Measurements from ENCODE around the gene C2orf92.
"Not testable (repeated sequence)": the region's sequence is repeated elsewhere in the genome, so short reads cannot be mapped to it uniquely, and the experiment has no call there.

Gene C2orf92

GRCh38 chr2:97693476-97693875, 24.0 kb downstream of the C2orf92 start:
- no peak for DNase-seq (ENCODE audit: low read depth)

GRCh38 chr2:97695744-97696143, 26.2 kb downstream of the C2orf92 start:
- no peak for DNase-seq (ENCODE audit: low read depth)

- peak; percentile 92 for DNase-seq (ENCODE audit: low read depth)
These were observed 28.0 kb downstream of the C2orf92 start for GRCh38 chr2:97697252-97698235.

GRCh38 chr2:97698530-97698929, 29.0 kb downstream of the C2orf92 start:
- DNase-seq (ENCODE audit: low read depth) = no peak

GRCh38 chr2:97699765-97700444, 30.4 kb downstream of the C2orf92 start:
- DNase-seq (ENCODE audit: low read depth) = no peak

- DNase-seq (ENCODE audit: low read depth) = no peak
These were observed 31.7 kb downstream of the C2orf92 start for GRCh38 chr2:97701186-97701585.

GRCh38 chr2:97701851-97702465, 32.4 kb downstream of the C2orf92 start:
- no peak for DNase-seq (ENCODE audit: low read depth)

- DNase-seq (ENCODE audit: low read depth) = no peak
These were observed 33.4 kb downstream of the C2orf92 start for GRCh38 chr2:97702731-97703470.

- DNase-seq (ENCODE audit: low read depth) = no peak
These were observed 34.2 kb downstream of the C2orf92 start for GRCh38 chr2:97703741-97704140.

GRCh38 chr2:97704989-97705388, 35.5 kb downstream of the C2orf92 start:
- DNase-seq (ENCODE audit: low read depth) = no peak

- DNase-seq (ENCODE audit: low read depth) = no peak
These were observed 36.6 kb downstream of the C2orf92 start for GRCh38 chr2:97706112-97706511.

GRCh38 chr2:97706708-97707345, 37.3 kb downstream of the C2orf92 start:
- DNase-seq (ENCODE audit: low read depth) = no peak

- DNase-seq (ENCODE audit: low read depth) = no peak
These were observed 38.0 kb downstream of the C2orf92 start for GRCh38 chr2:97707362-97708047.

- no peak for DNase-seq (ENCODE audit: low read depth)
These were observed 38.5 kb downstream of the C2orf92 start for GRCh38 chr2:97708048-97708380.

- no peak for DNase-seq (ENCODE audit: low read depth)
These were observed 39.1 kb downstream of the C2orf92 start for GRCh38 chr2:97708608-97709007.

- no peak for DNase-seq (ENCODE audit: low read depth)
These were observed 41.8 kb downstream of the C2orf92 start for GRCh38 chr2:97711394-97711711.

- not testable (repeated sequence) for DNase-seq (ENCODE audit: low read depth)
These were observed 42.7 kb downstream of the C2orf92 start for GRCh38 chr2:97712175-97712574.

GRCh38 chr2:97712693-97713295, 43.3 kb downstream of the C2orf92 start:
- no peak for DNase-seq (ENCODE audit: low read depth)

GRCh38 chr2:97713296-97714083, 44.0 kb downstream of the C2orf92 start, which contains the start of gene ZAP70:
ZAP70 (plus strand) TSS chr2:97713576; CDS start chr2:97724037, 10,461 bp downstream.
- no peak for DNase-seq (ENCODE audit: low read depth)

Measured in stimulated activated CD8-positive, alpha-beta memory T cell treated with anti-CD3 and anti-CD28 coated beads, Interleukin-7, amount 100 ng/mL, for 24 hours (primary cell).